NCI-H526 (cell line): Measurements from ENCODE around the gene AHCTF1.
A peak's percentile ranks its signal among the peaks of the same experiment; 100 is the strongest.

Experiments used
- DNase-seq, 2 experiments: peaks; one replicate each; lab custom pipeline; 2025; lab: John Stamatoyannopoulos, UW

The AHCTF1 gene

GRCh38 chr1:246798606-246799496 lies 132.9 kb downstream of the AHCTF1 start:
- DNase-seq = no peak

GRCh38 chr1:246798107-246798506 lies 133.6 kb downstream of the AHCTF1 start:
- DNase-seq = no peak

- no peak for DNase-seq
Observed at GRCh38 chr1:246797597-246797996, 134.2 kb downstream of the AHCTF1 start.

GRCh38 chr1:246797157-246797556 lies 134.6 kb downstream of the AHCTF1 start:
- DNase-seq = no peak

- no peak for DNase-seq
Observed at GRCh38 chr1:246795906-246796694, 135.6 kb downstream of the AHCTF1 start.

GRCh38 chr1:246794828-246795671 lies 136.7 kb downstream of the AHCTF1 start:
- peak; percentile 11 to 64 for DNase-seq

GRCh38 chr1:246794048-246794827 lies 137.5 kb downstream of the AHCTF1 start:
- no peak for DNase-seq

- no peak for DNase-seq
Observed at GRCh38 chr1:246793356-246793896, 138.3 kb downstream of the AHCTF1 start.

GRCh38 chr1:246792603-246793002 lies 139.1 kb downstream of the AHCTF1 start:
- no peak for DNase-seq

GRCh38 chr1:246791303-246791918 lies 140.3 kb downstream of the AHCTF1 start:
- DNase-seq = no peak

GRCh38 chr1:246790833-246791232 lies 140.9 kb downstream of the AHCTF1 start:
- DNase-seq = no peak

- DNase-seq = no peak
Observed at GRCh38 chr1:246790364-246790763, 141.4 kb downstream of the AHCTF1 start.

GRCh38 chr1:246789454-246790339 lies 142.1 kb downstream of the AHCTF1 start:
- DNase-seq = no peak
